Lower leg skin (tissue), 3 donors: Measurements from ENCODE around the gene RAB11FIP4.

Experiments used
- CTCF ChIP-seq, 3 donors: fragments of 450-650 bp; IDR thresholded peaks; one replicate each; pipeline ENCODE4 v1.5.1; 2016; ENCODE audit warnings: antibody characterized with exemption in 3 of 3, mild to moderate bottlenecking in 3 of 3, moderate library complexity in 2 of 3
- POLR2A ChIP-seq, 2 donors: fragments of 450-650 bp; IDR thresholded peaks; one replicate each; pipeline ENCODE4 v1.6.1; 2016 to 2017; ENCODE audit warnings: antibody characterized with exemption in 2 of 2, mild to moderate bottlenecking in 1 of 2, moderate library complexity in 1 of 2

- TF ChIP-seq CTCF (IDR thresholded peaks at IDR 0.05): no peak
- no peak for TF ChIP-seq POLR2A (IDR thresholded peaks at IDR 0.05)
Observed at GRCh38 chr17:31357091-31357490, 34.4 kb upstream of the RAB11FIP4 start.
